ENCODE results near the gene SASH3. TPM values are rescaled to one million over a fixed set of nuclear protein-coding genes. Genes with fewer than 3 reads are reported as not detected.

Gene SASH3
- total RNA-seq, 1 experiment from 2014 or later = not detected

DNA sequence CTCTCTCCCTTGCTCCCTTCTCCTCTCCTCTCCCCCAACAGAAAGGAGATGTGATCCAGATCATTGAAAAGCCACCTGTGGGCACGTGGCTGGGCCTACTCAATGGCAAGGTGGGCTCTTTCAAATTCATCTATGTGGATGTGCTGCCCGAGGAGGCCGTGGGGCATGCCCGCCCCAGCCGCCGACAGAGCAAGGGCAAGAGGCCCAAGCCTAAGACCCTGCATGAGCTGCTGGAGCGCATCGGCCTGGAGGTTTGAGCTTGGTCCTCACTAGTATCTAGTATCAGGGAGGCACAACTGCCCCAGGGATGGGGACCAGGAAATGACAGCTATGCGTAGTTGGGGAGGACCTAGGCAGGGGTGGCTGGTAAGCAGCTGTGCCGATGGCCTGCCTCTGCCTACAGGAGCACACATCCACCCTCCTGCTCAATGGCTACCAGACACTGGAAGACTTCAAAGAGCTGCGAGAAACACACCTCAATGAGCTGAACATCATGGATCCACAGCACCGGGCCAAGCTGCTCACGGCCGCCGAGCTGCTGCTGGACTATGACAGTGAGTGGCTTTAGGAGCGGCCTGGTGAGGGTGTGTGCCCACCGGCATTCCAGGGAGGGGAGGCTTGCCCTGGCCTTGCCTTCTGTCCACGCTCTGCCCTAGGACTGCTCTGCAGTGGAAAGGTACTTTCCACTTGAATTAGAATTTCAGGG is 13.0 kb downstream of the SASH3 start:
- Histone ChIP-seq H2AFZ (ENCODE audit: low read length) (no peak overlapping the region), H3K36me3 (ENCODE audit: low read depth, low read length) (no peaks in the 10 kb centered on the region), H4K20me1 (ENCODE audit: low read length) (no peaks in the 10 kb centered on the region), H3K4me3 (ENCODE audit: low read length) (no peak overlapping the region), H3K9ac (ENCODE audit: low read length) (no peak overlapping the region), H3K4me2 (ENCODE audit: low read length) (no peak overlapping the region), H3K27ac (ENCODE audit: low read length) (no peak overlapping the region), H3K9me3 (ENCODE audit: low read length) (no peaks in the 10 kb centered on the region), H3F3A (ENCODE audit: low read length, unreplicated experiment) (no peaks in the 10 kb centered on the region), H3K27me3 (ENCODE audit: low read length) (no peaks in the 10 kb centered on the region), H3K79me2 (ENCODE audit: low read length) (no peaks in the 10 kb centered on the region), H3K4me1 (ENCODE audit: insufficient read depth, low read length) (no peaks in the 10 kb centered on the region), H3K9me2 (replicated peaks; ENCODE audit: low read length) (no peaks in the 10 kb centered on the region)
- POLR2A ChIA-PET (ENCODE audit: unreplicated experiment) = interaction anchor here (0.7 kb wide), 1 partner anchor 356 kb away, joined by 5 read pairs; no protein-coding TSS in a partner anchor
- intact Hi-C loops (cut with micrococcal nuclease) = no loop called here
- TF ChIP-seq CTCF (conservative IDR thresholded peaks at IDR 0.05; ENCODE audit: low read depth, low read length) (no peak), EZH2phosphoT487 (IDR thresholded peaks at IDR 0.05; ENCODE audit: borderline replicate concordance, low read length) (no peak)
- no peak for ATAC-seq
- CTCF ChIA-PET = no interaction called here
- no peak for DNase-seq
- BruUV-seq (replicated peaks) = no TSS peak

GRCh38 chrX:129793604-129794191 is 13.9 kb downstream of the SASH3 start:
- ChIA-PET CTCF (no interaction called here), POLR2A (ENCODE audit: unreplicated experiment) (no interaction called here)
- Histone ChIP-seq H3K9me2 (replicated peaks; ENCODE audit: low read length) (no peaks in the 10 kb centered on the region), H3F3A (ENCODE audit: low read length, unreplicated experiment) (no peaks in the 10 kb centered on the region), H3K4me1 (ENCODE audit: insufficient read depth, low read length) (no peaks in the 10 kb centered on the region), H3K36me3 (ENCODE audit: low read depth, low read length) (no peaks in the 10 kb centered on the region), H3K27ac (ENCODE audit: low read length) (no peak overlapping the region), H3K9me3 (ENCODE audit: low read length) (no peaks in the 10 kb centered on the region), H3K4me2 (ENCODE audit: low read length) (no peak overlapping the region), H3K27me3 (ENCODE audit: low read length) (no peaks in the 10 kb centered on the region), H3K9ac (ENCODE audit: low read length) (no peak overlapping the region), H2AFZ (ENCODE audit: low read length) (no peak overlapping the region), H3K79me2 (ENCODE audit: low read length) (no peaks in the 10 kb centered on the region), H4K20me1 (ENCODE audit: low read length) (no peaks in the 10 kb centered on the region), H3K4me3 (ENCODE audit: low read length) (no peak overlapping the region)
- ATAC-seq = no peak
- no peak for TF ChIP-seq CTCF (conservative IDR thresholded peaks at IDR 0.05; ENCODE audit: low read depth, low read length)
- TF ChIP-seq EZH2phosphoT487 (IDR thresholded peaks at IDR 0.05; ENCODE audit: borderline replicate concordance, low read length) = no peak
- TF ChIP-seq EZH2 (IDR thresholded peaks at IDR 0.05; ENCODE audit: low read length, unreplicated experiment) = no peak
- intact Hi-C loops (cut with micrococcal nuclease) = no loop called here
- no peak for DNase-seq
- BruUV-seq (replicated peaks) = no TSS peak

DNA sequence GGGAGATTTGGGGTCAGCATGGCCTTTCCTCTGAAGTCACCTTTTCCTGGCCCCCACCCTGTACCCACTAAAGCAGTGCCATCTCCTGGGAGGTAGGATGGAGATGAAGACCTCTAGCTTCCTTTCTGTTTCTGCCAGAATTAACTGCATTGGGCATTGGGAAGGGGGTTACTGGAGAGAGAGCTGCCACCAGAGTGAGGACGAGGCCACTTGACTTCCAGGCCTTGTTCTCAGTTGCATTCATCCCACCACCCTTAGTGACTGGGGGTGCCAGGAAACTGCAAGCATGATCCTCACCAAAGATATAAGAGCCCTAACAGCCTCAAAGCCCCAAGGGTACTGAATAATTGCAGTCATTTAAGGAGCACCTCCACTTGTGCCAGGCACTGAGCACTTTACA is 15.8 kb downstream of the SASH3 start:
- BruUV-seq (replicated peaks) = no TSS peak
- ATAC-seq (no peak), DNase-seq (no peak)
- no peaks in the 10 kb centered on the region for H3K36me3 ChIP-seq (ENCODE audit: low read depth, low read length)
- H3K9me2 ChIP-seq (replicated peaks; ENCODE audit: low read length) = no peaks in the 10 kb centered on the region
- H3K79me2 ChIP-seq (ENCODE audit: low read length) = no peaks in the 10 kb centered on the region
- CTCF ChIA-PET = no interaction called here
- H3K9ac ChIP-seq (ENCODE audit: low read length) = no peak overlapping the region
- no peaks in the 10 kb centered on the region for H3K27me3 ChIP-seq (ENCODE audit: low read length)
- intact Hi-C loops (cut with micrococcal nuclease) = no loop called here
- no peak overlapping the region for H2AFZ ChIP-seq (ENCODE audit: low read length)
- H3K4me3 ChIP-seq (ENCODE audit: low read length) = no peak overlapping the region
- no peak overlapping the region for H3K27ac ChIP-seq (ENCODE audit: low read length)
- TF ChIP-seq EZH2phosphoT487 (IDR thresholded peaks at IDR 0.05; ENCODE audit: borderline replicate concordance, low read length) (no peak), CTCF (conservative IDR thresholded peaks at IDR 0.05; ENCODE audit: low read depth, low read length) (no peak), EZH2 (IDR thresholded peaks at IDR 0.05; ENCODE audit: low read length, unreplicated experiment) (no peak)
- POLR2A ChIA-PET (ENCODE audit: unreplicated experiment) = no interaction called here
- H3K4me1 ChIP-seq (ENCODE audit: insufficient read depth, low read length) = no peaks in the 10 kb centered on the region
- no peaks in the 10 kb centered on the region for H3K9me3 ChIP-seq (ENCODE audit: low read length)
- H3K4me2 ChIP-seq (ENCODE audit: low read length) = no peak overlapping the region
- no peaks in the 10 kb centered on the region for H4K20me1 ChIP-seq (ENCODE audit: low read length)
- no peaks in the 10 kb centered on the region for H3F3A ChIP-seq (ENCODE audit: low read length, unreplicated experiment)
